ENCODE measurements around the gene MINDY2. TPM values are rescaled to one million over a fixed set of nuclear protein-coding genes. Genes with fewer than 3 reads are reported as not detected.

MINDY2 gene
- polyA plus RNA-seq, 1 donor (not counting 4 experiments of a cell fraction or from before 2014, with no cell fraction given) = 11.2 TPM

DNA sequence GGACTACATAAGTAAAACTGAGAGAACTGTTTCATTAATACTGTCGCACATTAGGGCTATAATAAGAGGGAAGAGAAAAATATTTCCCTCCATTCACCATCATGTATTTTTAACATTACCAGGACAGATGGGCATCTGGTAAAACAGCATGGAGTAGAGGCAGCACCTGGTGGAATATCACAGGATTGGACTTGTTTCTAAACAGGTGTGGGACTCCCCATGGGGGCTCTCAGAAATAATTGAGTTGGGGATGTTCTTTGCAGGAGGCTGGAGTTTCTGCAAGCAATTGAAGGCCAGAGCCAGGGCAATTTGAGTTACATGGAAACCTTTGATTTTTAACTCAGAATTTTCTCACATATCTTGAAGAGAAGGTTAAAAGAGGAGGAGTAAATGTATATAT, 8.4 kb upstream of the MINDY2 start:
- H3K9ac ChIP-seq (ENCODE audit: control insufficient read depth, extremely low read depth, insufficient read depth, low read length) = no peak overlapping the region
- H3K36me3 ChIP-seq (ENCODE audit: control insufficient read depth in 2 of 2, extremely low read depth in 1 of 2, insufficient read depth in 2 of 2, low read length in 2 of 2) = no peaks in the 10 kb centered on the region
- dilution Hi-C loops (cut with MboI; ENCODE audit: extremely low pct_ligation_motif_present, low sequenced_read_pairs) = no loop called here
- no peaks in the 10 kb centered on the region for H3K27me3 ChIP-seq (ENCODE audit: control insufficient read depth, extremely low read depth, insufficient read depth, low read length)
- TF ChIP-seq, protein P1, sequence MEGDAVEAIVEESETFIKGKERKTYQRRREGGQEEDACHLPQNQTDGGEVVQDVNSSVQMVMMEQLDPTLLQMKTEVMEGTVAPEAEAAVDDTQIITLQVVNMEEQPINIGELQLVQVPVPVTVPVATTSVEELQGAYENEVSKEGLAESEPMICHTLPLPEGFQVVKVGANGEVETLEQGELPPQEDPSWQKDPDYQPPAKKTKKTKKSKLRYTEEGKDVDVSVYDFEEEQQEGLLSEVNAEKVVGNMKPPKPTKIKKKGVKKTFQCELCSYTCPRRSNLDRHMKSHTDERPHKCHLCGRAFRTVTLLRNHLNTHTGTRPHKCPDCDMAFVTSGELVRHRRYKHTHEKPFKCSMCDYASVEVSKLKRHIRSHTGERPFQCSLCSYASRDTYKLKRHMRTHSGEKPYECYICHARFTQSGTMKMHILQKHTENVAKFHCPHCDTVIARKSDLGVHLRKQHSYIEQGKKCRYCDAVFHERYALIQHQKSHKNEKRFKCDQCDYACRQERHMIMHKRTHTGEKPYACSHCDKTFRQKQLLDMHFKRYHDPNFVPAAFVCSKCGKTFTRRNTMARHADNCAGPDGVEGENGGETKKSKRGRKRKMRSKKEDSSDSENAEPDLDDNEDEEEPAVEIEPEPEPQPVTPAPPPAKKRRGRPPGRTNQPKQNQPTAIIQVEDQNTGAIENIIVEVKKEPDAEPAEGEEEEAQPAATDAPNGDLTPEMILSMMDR (optimal IDR thresholded peaks at IDR 0.05 in 1 of 3, IDR thresholded peaks at IDR 0.05 in 1 of 3, conservative IDR thresholded peaks at IDR 0.05 in 1 of 3; ENCODE audit: extremely low read depth in 1 of 3, insufficient read depth in 2 of 3, low read length in 3 of 3) = no peak
- TF ChIP-seq EZH2 (IDR thresholded peaks at IDR 0.05; ENCODE audit: low read length) = no peak
- no peaks in the 10 kb centered on the region for H3K9me1 ChIP-seq (ENCODE audit: control insufficient read depth, extremely low read depth, insufficient read depth, low read length)
- peaks cover 2% of the 10 kb centered on the region for H3K9me3 ChIP-seq (ENCODE audit: control insufficient read depth, low read depth, low read length)
- H3K4me3 ChIP-seq (ENCODE audit: control insufficient read depth in 2 of 3, extremely low read depth in 1 of 3, insufficient read depth in 2 of 3, low read depth in 1 of 3, low read length in 3 of 3) = no peak overlapping the region
- H2AFZ ChIP-seq (ENCODE audit: control insufficient read depth, low read length) = no peak overlapping the region
- no peak overlapping the region for H3K4me2 ChIP-seq (ENCODE audit: control insufficient read depth, extremely low read depth, insufficient read depth, low read depth, low read length)
- DNase-seq (ENCODE audit: low read depth, low spot score) (no peak), FAIRE-seq (no peak)
- no peak overlapping the region for H3K27ac ChIP-seq (ENCODE audit: control insufficient read depth, insufficient read depth, low read length)
- H3K79me2 ChIP-seq (ENCODE audit: control insufficient read depth, insufficient read depth, low read length) = no peaks in the 10 kb centered on the region
- no peaks in the 10 kb centered on the region for H3K4me1 ChIP-seq (ENCODE audit: control insufficient read depth, extremely low read depth, insufficient read depth, low read length)
- H4K20me1 ChIP-seq (ENCODE audit: control insufficient read depth, extremely low read depth, insufficient read depth, low read length) = no peaks in the 10 kb centered on the region

- no peak overlapping the region for H3K4me3 ChIP-seq (ENCODE audit: control insufficient read depth in 2 of 3, extremely low read depth in 1 of 3, insufficient read depth in 2 of 3, low read depth in 1 of 3, low read length in 3 of 3)
- H3K9ac ChIP-seq (ENCODE audit: control insufficient read depth, extremely low read depth, insufficient read depth, low read length) = no peak overlapping the region
- H3K4me2 ChIP-seq (ENCODE audit: control insufficient read depth, extremely low read depth, insufficient read depth, low read depth, low read length) = no peak overlapping the region
- no peaks in the 10 kb centered on the region for H3K27me3 ChIP-seq (ENCODE audit: control insufficient read depth, extremely low read depth, insufficient read depth, low read length)
- no peak for TF ChIP-seq EZH2 (IDR thresholded peaks at IDR 0.05; ENCODE audit: low read length)
- TF ChIP-seq, protein P1 (optimal IDR thresholded peaks at IDR 0.05 in 1 of 3, IDR thresholded peaks at IDR 0.05 in 1 of 3, conservative IDR thresholded peaks at IDR 0.05 in 1 of 3; ENCODE audit: extremely low read depth in 1 of 3, insufficient read depth in 2 of 3, low read length in 3 of 3) = no peak
- H3K36me3 ChIP-seq (ENCODE audit: control insufficient read depth in 2 of 2, extremely low read depth in 1 of 2, insufficient read depth in 2 of 2, low read length in 2 of 2) = no peaks in the 10 kb centered on the region
- DNase-seq (ENCODE audit: low read depth, low spot score) (no peak), FAIRE-seq (no peak)
- peaks cover 2% of the 10 kb centered on the region for H3K9me3 ChIP-seq (ENCODE audit: control insufficient read depth, low read depth, low read length)
- dilution Hi-C loops (cut with MboI; ENCODE audit: extremely low pct_ligation_motif_present, low sequenced_read_pairs) = no loop called here
- no peaks in the 10 kb centered on the region for H4K20me1 ChIP-seq (ENCODE audit: control insufficient read depth, extremely low read depth, insufficient read depth, low read length)
- no peaks in the 10 kb centered on the region for H3K4me1 ChIP-seq (ENCODE audit: control insufficient read depth, extremely low read depth, insufficient read depth, low read length)
- H3K79me2 ChIP-seq (ENCODE audit: control insufficient read depth, insufficient read depth, low read length) = no peaks in the 10 kb centered on the region
- no peak overlapping the region for H2AFZ ChIP-seq (ENCODE audit: control insufficient read depth, low read length)
- H3K27ac ChIP-seq (ENCODE audit: control insufficient read depth, insufficient read depth, low read length) = no peak overlapping the region
- no peaks in the 10 kb centered on the region for H3K9me1 ChIP-seq (ENCODE audit: control insufficient read depth, extremely low read depth, insufficient read depth, low read length)
Observed at GRCh38 chr15:58764468-58764867, 6.6 kb upstream of the MINDY2 start.

All from keratinocyte (primary cell).